Omental fat pad (tissue), 4 donors: ENCODE data around the gene RNF181. TPM values are rescaled to one million over a fixed set of nuclear protein-coding genes. Genes with fewer than 3 reads are reported as not detected.
A peak's percentile ranks its signal among the peaks of the same experiment; 100 is the strongest.

ENCODE experiments used
- ATAC-seq: fragments of 150-250 bp; one replicate; pipeline ENCODE4 v1.9.1; 2016; ENCODE audit warnings: mild to moderate bottlenecking, moderate library complexity; ENCODE audit not compliant: low FRiP score
- DNase-seq: peaks from one replicate; pipeline ENCODE4 v3.0.0-alpha.2; 2019; ENCODE audit warnings: low spot score
- total RNA-seq, 4 donors: library from RNA; depleted of rRNA; stranded (reverse); fragments of >200 nt; gene quantifications; one replicate each; pipeline ENCODE4 v1.1.0, GENCODE V29; 2016
- TF ChIP-seq, protein P1 (sequence below), 3 donors: fragments of 450-650 bp; IDR thresholded peaks; one replicate each; pipeline ENCODE4 v1.5.1; 2016 to 2017; ENCODE audit warnings: antibody characterized with exemption in 3 of 3, mild to moderate bottlenecking in 3 of 3, moderate library complexity in 2 of 3

The RNF181 gene
- total RNA-seq, 4 donors from 2014 or later: 94.7 to 216 (median 144) TPM

DNA sequence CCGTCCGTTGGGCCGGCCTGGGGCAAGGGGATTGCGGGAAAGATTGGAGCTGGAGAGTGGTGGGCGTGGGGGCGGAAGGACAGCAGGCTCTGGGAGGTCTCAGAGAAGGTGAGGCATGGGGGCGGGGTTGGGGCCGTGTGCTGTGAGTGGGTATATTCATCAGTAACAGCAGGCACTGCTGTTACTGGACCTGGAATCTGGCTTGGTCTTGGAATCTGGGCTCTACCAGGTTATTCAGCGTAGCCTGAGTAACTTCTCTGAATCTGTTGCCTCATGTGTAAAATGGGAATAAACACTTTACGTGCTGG is 435 bp downstream of the RNF181 start:
- TF ChIP-seq, protein P1, sequence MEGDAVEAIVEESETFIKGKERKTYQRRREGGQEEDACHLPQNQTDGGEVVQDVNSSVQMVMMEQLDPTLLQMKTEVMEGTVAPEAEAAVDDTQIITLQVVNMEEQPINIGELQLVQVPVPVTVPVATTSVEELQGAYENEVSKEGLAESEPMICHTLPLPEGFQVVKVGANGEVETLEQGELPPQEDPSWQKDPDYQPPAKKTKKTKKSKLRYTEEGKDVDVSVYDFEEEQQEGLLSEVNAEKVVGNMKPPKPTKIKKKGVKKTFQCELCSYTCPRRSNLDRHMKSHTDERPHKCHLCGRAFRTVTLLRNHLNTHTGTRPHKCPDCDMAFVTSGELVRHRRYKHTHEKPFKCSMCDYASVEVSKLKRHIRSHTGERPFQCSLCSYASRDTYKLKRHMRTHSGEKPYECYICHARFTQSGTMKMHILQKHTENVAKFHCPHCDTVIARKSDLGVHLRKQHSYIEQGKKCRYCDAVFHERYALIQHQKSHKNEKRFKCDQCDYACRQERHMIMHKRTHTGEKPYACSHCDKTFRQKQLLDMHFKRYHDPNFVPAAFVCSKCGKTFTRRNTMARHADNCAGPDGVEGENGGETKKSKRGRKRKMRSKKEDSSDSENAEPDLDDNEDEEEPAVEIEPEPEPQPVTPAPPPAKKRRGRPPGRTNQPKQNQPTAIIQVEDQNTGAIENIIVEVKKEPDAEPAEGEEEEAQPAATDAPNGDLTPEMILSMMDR (IDR thresholded peaks at IDR 0.05): no peak
- DNase-seq (no peak), ATAC-seq (peak; percentile 6)

DNA sequence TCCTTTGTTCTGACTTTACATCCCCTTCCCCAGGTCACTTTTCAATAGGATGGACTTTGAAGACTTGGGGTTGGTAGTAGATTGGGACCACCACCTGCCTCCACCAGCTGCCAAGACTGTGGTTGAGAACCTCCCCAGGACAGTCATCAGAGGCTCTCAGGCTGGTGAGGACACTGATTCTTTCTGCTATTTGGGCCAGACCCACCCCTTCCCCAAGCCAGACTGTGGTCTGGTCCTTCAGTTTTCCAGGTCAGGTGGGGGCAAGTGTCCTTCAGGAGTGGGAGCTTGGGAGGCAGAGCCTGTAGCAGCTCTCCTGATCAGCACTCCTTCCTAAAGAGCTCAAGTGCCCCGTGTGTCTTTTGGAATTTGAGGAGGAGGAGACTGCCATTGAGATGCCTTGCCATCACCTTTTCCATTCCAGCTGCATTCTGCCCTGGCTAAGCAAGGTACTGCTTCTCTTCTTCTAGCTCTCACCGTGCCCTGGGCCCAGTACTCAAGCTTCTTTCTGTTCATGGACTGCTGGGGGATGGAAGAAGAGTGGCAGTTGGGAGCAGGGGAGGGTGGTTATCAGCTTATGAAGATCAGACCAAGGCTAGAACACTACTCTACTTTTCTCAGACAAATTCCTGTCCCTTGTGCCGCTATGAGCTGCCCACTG is 1.1 kb downstream of the RNF181 start:
- ATAC-seq (no peak), DNase-seq (no peak)

DNA sequence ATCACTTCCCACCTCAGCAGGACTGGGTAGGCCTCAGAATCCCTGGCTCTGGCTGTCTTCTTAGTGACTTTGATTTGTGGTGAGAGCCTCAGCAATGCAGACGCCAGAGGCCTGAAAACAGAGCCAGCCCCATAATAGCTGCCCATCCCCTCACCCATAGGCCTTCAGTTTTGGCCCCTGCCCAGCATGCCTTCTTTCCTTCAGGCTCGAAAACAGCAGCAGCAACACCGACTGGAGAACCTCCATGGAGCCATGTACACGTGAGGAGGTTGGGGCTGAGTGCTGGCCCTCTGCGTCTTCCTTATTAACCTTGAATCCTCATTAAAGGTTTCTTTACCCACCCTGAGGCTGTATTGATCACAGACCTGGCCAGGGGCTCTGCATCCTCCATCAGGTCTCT is 1.7 kb downstream of the RNF181 start:
- DNase-seq (no peak), ATAC-seq (no peak)
- TF ChIP-seq, protein P1 (IDR thresholded peaks at IDR 0.05): no peak

More for the DNA sequence above, 1.1 kb downstream of the RNF181 start:
- TF ChIP-seq, protein P1 (IDR thresholded peaks at IDR 0.05): no peak

DNA sequence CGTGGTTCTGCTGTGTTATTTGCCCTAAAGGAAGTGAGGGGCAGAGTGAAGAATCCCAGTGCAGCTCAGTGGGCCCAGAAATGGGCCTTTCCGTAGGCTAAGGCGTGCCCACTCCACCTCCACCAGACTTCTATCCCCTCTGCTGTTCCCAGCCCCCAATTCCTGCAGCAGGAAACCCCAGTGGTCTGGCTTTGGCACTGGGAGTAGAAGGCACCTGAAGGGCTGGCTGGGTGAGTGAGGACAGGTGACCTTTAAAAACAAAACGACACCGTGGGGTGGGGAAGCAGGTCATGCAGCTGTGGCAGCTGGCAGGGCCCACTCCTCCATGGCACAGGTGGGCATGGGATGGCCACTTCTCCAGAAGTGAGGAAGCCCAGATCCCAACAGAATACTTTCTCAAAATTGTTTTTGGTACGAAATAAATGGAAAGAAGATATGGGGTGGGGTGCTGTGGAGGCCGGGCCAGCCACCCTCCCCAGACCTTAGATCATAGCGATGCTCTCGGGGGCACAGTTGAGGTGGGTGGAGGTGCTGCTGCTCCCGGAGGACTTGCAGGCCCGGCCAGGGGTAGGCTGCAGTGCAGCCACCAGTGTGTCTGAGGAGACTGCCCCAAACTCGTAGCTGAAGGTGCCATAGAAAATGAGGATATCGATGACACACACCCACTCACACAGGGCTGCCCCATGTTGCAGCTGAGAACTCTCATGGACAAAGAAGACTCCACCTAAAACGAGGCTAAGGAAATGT is 3.2 kb downstream of the RNF181 start:
- DNase-seq: no peak
- no peak for ATAC-seq
- TF ChIP-seq, protein P1 (IDR thresholded peaks at IDR 0.05): no peak

DNA sequence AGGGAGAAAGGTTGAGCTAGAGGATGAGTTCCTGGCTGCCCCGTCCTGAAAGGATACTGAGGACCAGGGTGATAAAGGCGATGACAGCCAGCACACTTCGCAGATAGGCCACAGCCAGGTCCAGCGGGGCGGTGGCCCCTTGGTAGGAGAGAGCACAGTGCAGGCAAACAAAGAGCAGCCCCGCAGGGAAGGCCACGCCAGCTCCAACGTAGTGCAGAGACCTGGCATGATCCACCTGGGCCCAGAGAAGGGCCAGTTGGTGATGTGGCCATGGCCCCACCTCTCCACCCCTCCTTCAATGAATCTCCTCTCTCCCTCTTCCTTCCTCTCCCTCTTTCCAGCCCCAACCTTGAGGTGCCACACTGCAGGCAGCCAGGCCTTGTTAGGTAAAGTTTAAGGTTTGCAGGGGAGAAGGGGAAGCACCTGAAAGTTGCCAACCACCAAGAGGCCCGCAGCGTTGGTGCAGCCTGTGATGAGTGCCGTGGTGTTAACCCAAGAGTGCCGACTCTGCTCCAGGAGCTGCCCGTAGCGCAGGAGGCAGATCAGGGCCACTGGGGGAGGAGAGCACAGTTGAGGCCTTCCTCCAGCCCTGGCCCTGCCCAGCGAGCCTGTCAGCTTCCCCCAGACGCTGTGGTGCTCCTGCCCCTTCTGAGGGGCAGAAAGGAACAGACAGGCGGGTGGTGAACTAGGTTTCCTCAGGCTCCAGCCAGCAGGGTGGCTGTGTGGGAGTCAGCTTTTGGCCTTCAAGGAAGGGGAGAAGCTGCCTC is 4.1 kb downstream of the RNF181 start:
- ATAC-seq (no peak), DNase-seq (no peak)
- TF ChIP-seq, protein P1 (IDR thresholded peaks at IDR 0.05): no peak

DNA sequence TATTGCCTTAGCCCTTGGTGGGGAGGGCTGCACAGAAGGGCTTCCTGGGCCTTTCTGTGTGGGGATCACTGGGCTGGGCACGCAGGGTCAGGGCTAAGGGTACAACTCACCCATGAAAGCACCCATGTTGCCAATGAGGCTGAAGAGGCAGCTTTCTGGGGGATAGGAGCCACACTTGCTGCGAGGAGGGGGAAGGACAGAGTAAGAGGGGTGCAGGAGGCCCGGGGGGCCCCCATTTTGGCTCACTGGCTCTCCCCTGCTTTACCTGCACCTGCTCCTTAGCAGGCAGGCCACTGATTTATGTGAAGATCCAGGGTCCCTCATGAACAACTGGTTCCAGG is 4.7 kb downstream of the RNF181 start:
- TF ChIP-seq, protein P1 (IDR thresholded peaks at IDR 0.05): no peak
- DNase-seq: no peak
- no peak for ATAC-seq
